Measurements from ENCODE around the gene PGRMC2.
"Not testable (repeated sequence)": the region's sequence is repeated elsewhere in the genome, so short reads cannot be mapped to it uniquely, and the experiment has no call there.

PGRMC2 gene

DNA sequence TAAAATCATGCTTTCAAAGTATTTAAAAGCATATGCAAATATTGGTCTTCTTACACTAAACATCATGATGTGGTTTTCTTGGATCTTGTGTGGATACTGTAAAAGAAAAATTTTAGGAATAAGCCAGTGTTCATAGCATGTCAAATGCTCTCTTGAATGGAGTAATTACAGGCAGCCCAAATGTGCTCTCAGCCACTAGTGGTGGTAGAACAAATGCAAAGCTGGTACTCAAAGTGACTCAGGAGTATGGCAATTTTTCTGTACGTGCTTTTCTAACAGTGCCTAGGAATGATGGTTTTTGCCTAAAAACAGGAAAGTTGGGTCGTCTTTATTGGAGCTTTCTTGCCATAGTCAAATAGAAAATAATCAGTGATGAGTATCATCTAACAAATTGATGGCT lies 19.9 kb downstream of the PGRMC2 start:
- DNase-seq (ENCODE audit: low read depth) = no peak

DNA sequence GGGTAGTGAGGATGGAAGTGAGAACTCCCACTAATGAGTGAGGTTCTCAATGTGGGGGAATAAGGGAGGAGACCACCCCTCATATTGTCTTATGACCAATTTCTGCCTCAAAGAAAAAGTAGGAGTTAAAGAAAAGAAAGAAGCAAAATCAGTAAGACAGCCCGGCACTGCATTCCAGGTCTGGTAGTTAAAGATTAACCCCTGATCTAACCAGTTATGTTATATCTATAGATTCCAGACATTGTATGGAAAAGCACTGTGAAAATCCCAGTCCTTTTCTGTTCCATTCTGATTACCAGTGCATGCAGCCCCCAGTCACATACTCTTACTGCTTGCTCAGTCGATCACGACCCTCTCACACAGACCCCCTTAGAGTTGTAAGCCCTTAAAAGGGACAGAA lies 20.4 kb downstream of the PGRMC2 start:
- not testable (repeated sequence) for DNase-seq (ENCODE audit: low read depth)

DNA sequence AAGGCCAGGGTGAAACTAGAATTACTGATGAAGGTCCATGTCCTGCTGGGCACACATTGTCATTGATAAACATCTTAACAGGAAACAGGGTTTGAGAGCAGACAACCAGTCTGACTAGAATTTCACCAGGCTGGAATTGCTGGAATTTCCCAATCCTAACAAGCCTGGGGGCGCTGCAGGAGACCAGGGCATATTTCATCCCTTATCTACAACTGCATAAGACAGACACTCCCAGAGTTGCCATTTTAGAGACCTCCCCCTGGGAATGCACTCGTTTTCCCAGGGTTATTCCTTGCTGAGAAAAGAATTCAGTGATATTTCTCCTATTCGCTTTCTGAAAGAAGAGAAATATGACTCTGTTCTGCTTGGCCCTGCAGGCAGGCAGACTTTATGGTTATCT lies 22.1 kb downstream of the PGRMC2 start:
- DNase-seq (ENCODE audit: low read depth) = not testable (repeated sequence)

DNA sequence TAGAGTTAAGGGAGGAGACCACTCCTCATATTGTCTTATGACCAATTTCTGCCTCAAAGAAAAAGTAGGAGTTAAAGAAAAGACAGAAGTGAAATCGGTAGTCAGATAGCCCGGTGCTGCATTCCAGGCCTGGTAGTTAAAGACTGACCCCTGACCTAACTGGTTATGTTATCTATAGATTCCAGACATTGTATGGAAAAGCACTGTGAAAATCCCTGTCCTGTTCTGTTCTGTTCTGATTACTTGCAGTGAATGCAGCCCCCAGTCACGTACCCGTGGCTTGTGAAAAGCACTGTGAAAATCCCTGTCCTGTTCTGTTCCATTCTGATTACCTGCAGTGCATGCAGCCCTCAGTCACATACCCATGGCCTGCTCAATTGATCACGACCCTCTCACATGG lies 27.7 kb downstream of the PGRMC2 start:
- not testable (repeated sequence) for DNase-seq (ENCODE audit: low read depth)

- not testable (repeated sequence) for DNase-seq (ENCODE audit: low read depth)
These were observed 29.4 kb downstream of the PGRMC2 start for GRCh38 chr4:128258166-128258565.

GRCh38 chr4:128256539-128256938 lies 31.1 kb downstream of the PGRMC2 start:
- DNase-seq (ENCODE audit: low read depth) = no peak

- no peak for DNase-seq (ENCODE audit: low read depth)
These were observed 31.7 kb downstream of the PGRMC2 start for GRCh38 chr4:128255906-128256305.

GRCh38 chr4:128249787-128250668 lies 37.6 kb downstream of the PGRMC2 start:
- DNase-seq (ENCODE audit: low read depth) = no peak

- DNase-seq (ENCODE audit: low read depth) = no peak
These were observed 39.7 kb downstream of the PGRMC2 start for GRCh38 chr4:128247906-128248305.

GRCh38 chr4:128245391-128245790 lies 42.2 kb downstream of the PGRMC2 start:
- DNase-seq (ENCODE audit: low read depth) = not testable (repeated sequence)

GRCh38 chr4:128244379-128244778 lies 43.2 kb downstream of the PGRMC2 start:
- no peak for DNase-seq (ENCODE audit: low read depth)

DNA sequence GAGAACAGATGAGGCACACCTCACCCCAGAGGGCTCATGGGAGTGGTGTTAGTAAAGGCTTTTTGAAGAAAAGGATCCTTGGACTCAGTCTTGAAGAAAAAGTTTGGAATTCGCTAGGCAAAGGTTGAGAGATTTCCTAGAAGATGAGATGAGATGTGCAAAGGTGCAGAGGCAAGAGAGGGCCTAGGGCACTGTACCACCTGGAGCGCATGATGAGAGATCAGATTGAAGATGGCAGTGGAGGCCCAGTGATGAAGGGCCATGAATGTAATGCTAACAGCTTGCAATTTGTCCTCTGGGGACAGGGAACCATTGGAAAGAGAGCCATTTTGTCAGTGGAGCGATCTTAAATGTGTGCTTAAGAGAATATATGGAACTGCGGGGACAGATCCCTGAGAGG lies 45.0 kb downstream of the PGRMC2 start:
- no peak for DNase-seq (ENCODE audit: low read depth)

- no peak for DNase-seq (ENCODE audit: low read depth)
These were observed 45.6 kb downstream of the PGRMC2 start for GRCh38 chr4:128241981-128242380.

- no peak for DNase-seq (ENCODE audit: low read depth)
These were observed 46.1 kb downstream of the PGRMC2 start for GRCh38 chr4:128241425-128241913.

DNA sequence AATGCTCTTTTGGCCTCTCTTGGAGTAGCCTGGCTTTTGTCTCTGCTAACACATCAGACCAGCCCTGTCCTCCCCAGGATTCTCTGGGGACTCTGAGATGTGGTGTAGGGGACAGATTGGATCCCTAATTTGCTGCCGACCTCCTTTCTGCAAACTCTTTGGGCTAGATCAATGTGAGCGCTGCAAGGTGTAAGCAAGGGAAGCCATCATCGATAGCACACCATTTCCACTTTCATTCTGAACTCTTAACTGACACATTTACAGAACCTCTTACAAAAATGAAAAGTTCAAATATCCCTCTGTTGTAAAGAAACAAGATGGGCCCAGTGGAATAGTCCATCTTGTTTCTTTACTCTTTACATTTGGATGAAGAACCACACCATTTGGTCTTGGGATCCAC lies 46.6 kb downstream of the PGRMC2 start:
- DNase-seq (ENCODE audit: low read depth) = no peak

DNA sequence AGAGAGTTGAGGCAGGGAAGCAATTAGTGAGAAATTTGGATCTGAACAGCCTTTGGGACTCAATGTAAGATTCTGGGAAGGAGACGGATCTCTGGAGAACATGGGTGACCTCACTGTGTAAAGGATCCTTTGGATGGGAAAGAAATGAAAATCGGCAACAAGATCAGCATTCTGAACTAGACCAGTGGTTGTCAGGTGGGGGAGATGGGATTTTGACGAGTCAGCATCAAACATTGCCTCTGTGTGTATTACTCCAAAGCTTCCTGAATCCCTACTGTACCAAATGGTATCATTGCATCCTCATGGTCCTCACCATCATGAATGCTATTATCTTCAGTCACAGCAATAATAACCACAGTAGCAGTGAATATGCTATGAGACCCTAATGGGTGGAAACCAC lies 52.8 kb downstream of the PGRMC2 start:
- no peak for DNase-seq (ENCODE audit: low read depth)

DNA sequence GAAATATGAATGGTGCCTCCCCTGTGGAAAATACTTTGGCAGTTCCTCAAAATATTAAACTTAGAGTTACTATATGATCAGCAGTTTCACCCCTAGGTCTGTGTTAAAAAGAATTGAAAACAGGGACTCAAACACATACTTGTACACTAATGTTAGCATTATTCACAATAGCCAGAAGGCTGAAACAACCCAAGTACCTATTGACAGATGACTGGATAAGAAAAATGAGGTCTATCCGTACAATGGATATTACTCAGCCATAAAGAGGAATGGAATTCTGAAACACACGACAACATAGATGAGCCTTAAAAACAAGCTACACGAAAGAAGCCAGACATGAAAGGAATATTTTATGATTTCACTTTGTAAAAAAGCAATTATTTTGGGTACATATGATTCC lies 54.9 kb downstream of the PGRMC2 start:
- no peak for DNase-seq (ENCODE audit: low read depth)

- no peak for DNase-seq (ENCODE audit: low read depth)
These were observed 58.5 kb downstream of the PGRMC2 start for GRCh38 chr4:128228845-128229795.

DNA sequence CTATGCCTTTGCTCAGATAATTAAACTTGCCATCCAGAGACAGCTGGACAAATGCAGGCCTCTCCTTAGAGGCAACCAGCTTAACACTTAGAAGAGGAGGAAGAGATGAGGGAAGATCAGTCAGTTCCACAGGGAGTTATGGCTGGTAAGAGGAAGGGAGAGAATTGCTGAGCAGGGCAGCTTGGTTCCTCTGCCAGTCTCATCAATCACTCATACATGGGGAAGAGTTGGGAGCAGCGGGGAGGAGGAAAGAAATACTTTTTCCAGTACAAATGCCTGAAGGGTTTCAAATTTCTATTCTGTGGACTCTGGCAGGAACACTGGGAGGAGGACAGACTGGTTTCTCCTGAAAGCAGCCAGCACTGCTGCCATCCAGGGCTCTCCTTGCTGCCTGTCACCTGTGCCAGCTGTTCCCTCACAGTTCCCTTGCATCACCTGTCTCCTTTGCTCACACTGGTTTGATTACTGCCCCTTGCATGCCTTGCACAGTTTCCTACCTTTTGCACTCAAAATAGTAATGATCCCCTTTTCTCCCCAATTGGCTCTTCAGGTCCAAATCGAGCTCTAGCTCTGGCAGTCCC lies 59.5 kb downstream of the PGRMC2 start:
- DNase-seq (ENCODE audit: low read depth) = no peak

DNA sequence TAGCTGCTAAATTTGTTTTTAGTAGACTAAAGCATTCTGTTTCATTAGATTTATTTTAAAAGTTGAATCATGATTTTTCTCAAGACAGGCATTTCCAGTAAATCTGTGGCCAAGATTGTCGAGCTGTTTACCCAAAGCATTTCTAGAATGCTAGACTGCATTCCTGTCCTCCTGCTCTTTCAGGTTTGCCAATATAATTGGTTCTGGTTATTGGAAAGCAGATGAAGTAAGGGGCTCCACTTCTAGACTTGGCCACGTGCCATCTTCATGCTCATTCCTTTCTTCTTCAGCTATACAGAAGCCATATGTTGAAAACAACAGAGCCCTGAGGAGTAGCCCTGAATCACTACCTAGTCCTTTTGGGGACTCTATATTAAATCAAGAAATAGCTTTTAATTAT lies 62.5 kb downstream of the PGRMC2 start:
- DNase-seq (ENCODE audit: low read depth) = no peak

DNA sequence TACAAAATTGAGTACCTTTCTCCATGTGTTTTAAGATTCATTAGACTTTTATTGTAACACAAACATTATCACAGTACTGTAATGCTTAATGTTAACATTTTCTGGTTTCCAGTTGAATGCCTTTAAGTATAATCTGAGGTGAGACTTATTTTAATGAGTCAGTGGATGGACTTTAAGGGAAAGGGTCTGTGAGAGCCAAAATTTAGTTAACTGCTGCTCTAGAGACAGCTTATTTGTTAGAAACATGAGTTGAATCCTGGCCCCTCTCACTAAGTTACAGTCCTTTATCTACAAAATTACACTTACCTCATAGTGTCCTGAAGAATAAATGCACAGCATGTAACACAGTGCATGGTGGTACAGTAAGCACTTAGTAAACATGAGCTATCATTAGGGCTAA lies 66.0 kb downstream of the PGRMC2 start:
- DNase-seq (ENCODE audit: low read depth) = no peak
